Measurements from ENCODE around the gene FUBP1. TPM values are rescaled to one million over a fixed set of nuclear protein-coding genes. Genes with fewer than 3 reads are reported as not detected.

Gene FUBP1
- total RNA-seq, 4 donors from 2014 or later = 48.2 to 86.8 (median 51.1) TPM

DNA sequence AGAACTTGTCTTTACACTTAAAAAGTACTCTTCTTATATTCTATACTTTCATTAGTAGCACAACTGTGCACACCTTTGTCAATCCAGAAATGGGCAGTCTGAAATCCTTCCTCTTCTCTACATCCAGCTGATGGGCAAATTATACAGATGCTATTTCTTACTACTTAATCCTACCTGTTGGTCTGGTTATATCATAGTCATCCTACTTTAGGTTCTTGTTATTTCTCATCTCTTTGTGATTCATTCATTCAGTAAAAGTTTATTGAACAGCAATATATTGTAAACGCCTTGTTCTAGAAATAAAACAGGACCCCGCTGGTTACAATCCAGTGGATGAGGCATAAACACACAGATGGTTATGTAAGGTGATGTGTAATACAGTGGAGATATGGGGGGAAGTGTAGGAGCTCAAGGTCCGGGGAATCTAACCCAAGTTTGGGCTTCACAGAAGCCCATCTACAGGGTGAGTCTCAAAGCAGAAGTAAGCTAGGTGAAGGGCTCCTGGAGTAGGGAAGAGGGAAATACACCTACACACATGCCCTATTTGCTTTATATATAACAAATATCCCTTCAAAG lies 11.8 kb upstream of the FUBP1 start:
- whole genome bisulfite sequencing = 79% methylated on average over 3 of the region's 3 CpGs
- no peak for DNase-seq (ENCODE audit: extremely low spot score)
- intact Hi-C loops (cut with DNase I) = no loop called here
- Histone ChIP-seq H3K27ac (replicated peaks in 1 of 4) (no peak overlapping the region), H3K9me3 (no peaks in the 10 kb centered on the region), H3K27me3 (no peaks in the 10 kb centered on the region), H3K4me1 (peaks cover 3 to 15% (median 10%) of the 10 kb centered on the region in 4 donors), H3K36me3 (peaks cover 0 to 11% (median 2%) of the 10 kb centered on the region in 4 donors), H3K4me3 (no peak overlapping the region)
- TF ChIP-seq POLR2AphosphoS5 (IDR thresholded peaks at IDR 0.05) = no peak
- TF ChIP-seq, protein P1, sequence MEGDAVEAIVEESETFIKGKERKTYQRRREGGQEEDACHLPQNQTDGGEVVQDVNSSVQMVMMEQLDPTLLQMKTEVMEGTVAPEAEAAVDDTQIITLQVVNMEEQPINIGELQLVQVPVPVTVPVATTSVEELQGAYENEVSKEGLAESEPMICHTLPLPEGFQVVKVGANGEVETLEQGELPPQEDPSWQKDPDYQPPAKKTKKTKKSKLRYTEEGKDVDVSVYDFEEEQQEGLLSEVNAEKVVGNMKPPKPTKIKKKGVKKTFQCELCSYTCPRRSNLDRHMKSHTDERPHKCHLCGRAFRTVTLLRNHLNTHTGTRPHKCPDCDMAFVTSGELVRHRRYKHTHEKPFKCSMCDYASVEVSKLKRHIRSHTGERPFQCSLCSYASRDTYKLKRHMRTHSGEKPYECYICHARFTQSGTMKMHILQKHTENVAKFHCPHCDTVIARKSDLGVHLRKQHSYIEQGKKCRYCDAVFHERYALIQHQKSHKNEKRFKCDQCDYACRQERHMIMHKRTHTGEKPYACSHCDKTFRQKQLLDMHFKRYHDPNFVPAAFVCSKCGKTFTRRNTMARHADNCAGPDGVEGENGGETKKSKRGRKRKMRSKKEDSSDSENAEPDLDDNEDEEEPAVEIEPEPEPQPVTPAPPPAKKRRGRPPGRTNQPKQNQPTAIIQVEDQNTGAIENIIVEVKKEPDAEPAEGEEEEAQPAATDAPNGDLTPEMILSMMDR (IDR thresholded peaks at IDR 0.05) = no peak
- no peak for TF ChIP-seq POLR2A (IDR thresholded peaks at IDR 0.05; ENCODE audit: low read depth)
- TF ChIP-seq EP300 (IDR thresholded peaks at IDR 0.05) = no peak

DNA sequence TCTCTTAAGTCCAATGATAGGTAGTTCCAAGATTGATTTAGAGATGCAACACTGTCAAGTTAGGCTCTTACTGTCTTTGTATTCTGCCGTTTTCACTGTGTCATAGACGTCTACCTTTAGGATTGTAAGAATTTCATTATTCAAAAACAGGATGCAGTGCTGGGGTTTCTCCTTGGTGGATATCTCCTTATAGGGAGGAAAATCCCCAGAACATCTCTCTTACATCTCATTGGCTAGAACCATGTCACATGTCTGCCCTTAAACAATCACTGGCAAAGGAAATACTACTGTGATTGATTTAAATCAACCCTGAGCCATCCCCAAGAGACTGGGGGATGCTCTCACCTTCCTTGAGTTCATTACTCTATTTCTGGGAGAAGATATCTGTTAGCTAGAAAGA lies 10.9 kb upstream of the FUBP1 start:
- no peak overlapping the region for H3K4me3 ChIP-seq
- WGBS = 87% methylated on average over 2 of the region's 2 CpGs
- H3K4me1 ChIP-seq = peaks cover 3 to 24% (median 20%) of the 10 kb centered on the region in 4 donors
- intact Hi-C loops (cut with DNase I) = no loop called here
- no peak for DNase-seq (ENCODE audit: extremely low spot score)
- H3K36me3 ChIP-seq = peaks cover 0 to 11% (median 0%) of the 10 kb centered on the region in 4 donors
- no peaks in the 10 kb centered on the region for H3K27me3 ChIP-seq
- TF ChIP-seq EP300 (IDR thresholded peaks at IDR 0.05) = no peak
- TF ChIP-seq POLR2A (IDR thresholded peaks at IDR 0.05; ENCODE audit: low read depth) = no peak
- TF ChIP-seq, protein P1 (IDR thresholded peaks at IDR 0.05) = no peak
- no peak for TF ChIP-seq POLR2AphosphoS5 (IDR thresholded peaks at IDR 0.05)
- H3K9me3 ChIP-seq = no peaks in the 10 kb centered on the region
- no peak overlapping the region for H3K27ac ChIP-seq (replicated peaks in 1 of 4)

DNA sequence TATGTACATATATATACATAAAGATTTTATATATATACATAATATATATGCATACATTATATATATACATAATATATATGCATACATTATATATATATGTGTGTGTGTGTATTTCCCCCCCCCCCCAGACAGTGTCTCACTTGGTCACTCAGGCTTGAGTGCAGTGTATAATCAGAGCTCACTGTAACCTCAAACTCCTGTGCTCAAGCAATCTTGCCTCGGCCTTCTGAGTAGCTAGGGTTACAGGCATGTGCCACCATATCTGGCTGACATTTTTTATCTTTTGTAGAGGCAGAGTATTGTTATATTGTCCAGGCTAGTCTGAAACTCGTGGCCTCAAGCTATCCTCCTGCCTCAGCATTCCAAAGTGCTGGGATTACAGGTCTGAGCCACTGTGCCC lies 9.0 kb upstream of the FUBP1 start:
- no peak overlapping the region for H3K4me3 ChIP-seq
- DNase-seq (ENCODE audit: extremely low spot score) = no peak
- peaks cover 3 to 40% (median 26%) of the 10 kb centered on the region in 4 donors for H3K4me1 ChIP-seq
- no peaks in the 10 kb centered on the region for H3K27me3 ChIP-seq
- 96% methylated on average over 2 of the region's 2 CpGs for WGBS
- no peak overlapping the region for H3K27ac ChIP-seq (replicated peaks in 1 of 4)
- no peaks in the 10 kb centered on the region for H3K9me3 ChIP-seq
- intact Hi-C loops (cut with DNase I) = no loop called here
- TF ChIP-seq POLR2A (IDR thresholded peaks at IDR 0.05; ENCODE audit: low read depth) (no peak), EP300 (IDR thresholded peaks at IDR 0.05) (no peak), POLR2AphosphoS5 (IDR thresholded peaks at IDR 0.05) (no peak)
- TF ChIP-seq, protein P1 (IDR thresholded peaks at IDR 0.05) = no peak
- peaks cover 0 to 5% (median 0%) of the 10 kb centered on the region in 4 donors for H3K36me3 ChIP-seq

DNA sequence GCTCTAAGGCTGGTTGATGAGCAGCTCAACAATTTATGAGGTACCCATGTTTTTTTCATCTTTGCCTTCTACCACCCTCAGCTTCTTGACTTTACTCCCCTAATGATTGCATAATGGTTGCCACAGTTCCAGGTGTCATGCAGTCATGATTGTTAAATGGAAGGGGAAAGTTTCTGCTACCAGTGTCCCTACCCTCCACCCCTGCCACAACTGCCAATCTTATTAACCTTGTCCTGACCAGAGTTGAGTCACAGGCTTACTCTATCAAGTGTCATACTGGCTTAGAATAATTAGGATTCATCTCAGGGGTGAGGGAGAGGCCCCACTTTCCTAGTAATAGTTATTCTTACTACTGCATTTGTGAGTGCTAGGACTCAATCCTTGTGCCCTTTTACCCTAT lies 7.9 kb upstream of the FUBP1 start:
- intact Hi-C loops (cut with DNase I) = no loop called here
- no peaks in the 10 kb centered on the region for H3K27me3 ChIP-seq
- no peaks in the 10 kb centered on the region for H3K9me3 ChIP-seq
- TF ChIP-seq POLR2A (IDR thresholded peaks at IDR 0.05; ENCODE audit: low read depth) = no peak
- TF ChIP-seq, protein P1 (IDR thresholded peaks at IDR 0.05) = no peak
- no peak for TF ChIP-seq POLR2AphosphoS5 (IDR thresholded peaks at IDR 0.05)
- TF ChIP-seq EP300 (IDR thresholded peaks at IDR 0.05) = no peak
- H3K4me3 ChIP-seq = no peak overlapping the region
- peaks cover 3 to 40% (median 28%) of the 10 kb centered on the region in 4 donors for H3K4me1 ChIP-seq
- H3K36me3 ChIP-seq = no peaks in the 10 kb centered on the region
- no peak overlapping the region for H3K27ac ChIP-seq (replicated peaks in 1 of 4)
- DNase-seq (ENCODE audit: extremely low spot score) = no peak

DNA sequence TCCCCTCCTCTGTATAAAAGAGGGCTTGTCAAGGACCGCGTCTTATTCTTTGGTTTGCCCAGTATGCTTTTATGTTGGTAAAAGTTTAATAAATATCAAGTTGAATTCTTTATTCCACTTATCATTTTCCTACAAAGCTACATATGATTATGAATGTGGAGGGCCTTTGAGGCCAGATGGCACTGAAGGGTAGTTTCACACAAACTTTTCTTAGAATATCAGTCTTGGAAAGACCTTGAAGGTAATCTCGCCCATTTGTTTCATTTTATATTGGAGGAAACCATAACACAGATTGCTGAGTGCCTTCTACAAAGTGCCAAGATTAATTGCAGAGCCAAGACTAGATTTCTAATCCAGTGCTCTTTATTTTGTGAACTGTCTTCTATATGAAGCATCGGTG lies 5.8 kb upstream of the FUBP1 start:
- intact Hi-C loops (cut with DNase I) = no loop called here
- no peaks in the 10 kb centered on the region for H3K27me3 ChIP-seq
- WGBS = 84% methylated on average over 4 of the region's 4 CpGs
- H3K4me1 ChIP-seq = peaks cover 9 to 49% (median 43%) of the 10 kb centered on the region in 4 donors
- H3K27ac ChIP-seq (replicated peaks in 1 of 4) = peak overlapping the region in 3 of 4 donors; percentile 12 to 45 (median 15)
- H3K9me3 ChIP-seq = no peaks in the 10 kb centered on the region
- H3K4me3 ChIP-seq = no peak overlapping the region
- TF ChIP-seq POLR2AphosphoS5 (IDR thresholded peaks at IDR 0.05) (no peak), POLR2A (IDR thresholded peaks at IDR 0.05; ENCODE audit: low read depth) (no peak), EP300 (IDR thresholded peaks at IDR 0.05) (no peak)
- TF ChIP-seq, protein P1 (IDR thresholded peaks at IDR 0.05) = no peak
- no peaks in the 10 kb centered on the region for H3K36me3 ChIP-seq
- DNase-seq (ENCODE audit: extremely low spot score) = no peak

Measured in esophagus muscularis mucosa (tissue), 4 donors.